HepG2 (cell line): ENCODE results near the gene KLHDC4. TPM values are rescaled to one million over a fixed set of nuclear protein-coding genes. Genes with fewer than 3 reads are reported as not detected.
A peak's percentile ranks its signal among the peaks of the same experiment; 100 is the strongest.

ENCODE experiments used
- ATAC-seq: fragments of 200-7000 bp; cut with Tn5 transposase; 3 replicates; pipeline ENCODE4 v1.9.1; 2020; ENCODE audit warnings: mild to moderate bottlenecking, moderate library complexity
- BruUV-seq: library from RNA; stranded (reverse); fragments of 400-500 nt; replicated peaks from 2 replicates; lab custom pipeline; 2021; lab: Mats Ljungman, UMichigan
- CTCF ChIA-PET: fragments of 300-600 bp; formaldehyde crosslinking; extraction: SDS; loops from one replicate; lab custom pipeline; 2021; ENCODE audit warnings: low total read pairs, inconsistent platforms, low intra/inter-chr PET ratio; lab: Yijun Ruan, JAX
- POLR2A ChIA-PET: fragments of 350-600 bp; sonication (Branson Sonifier 250); formaldehyde crosslinking; loops from one replicate; lab custom pipeline; 2020; ENCODE audit warnings: antibody characterized with exemption, inconsistent platforms; lab: Yijun Ruan, JAX
- DNase-seq: peaks from one replicate; pipeline ENCODE4 v3.0.0-alpha.2; 2015; ENCODE audit warnings: low spot score
- FAIRE-seq: peaks from 3 replicates; lab custom pipeline; 2011; peaks lifted over from hg19 to GRCh38; lab: Jason Lieb, UNC
- H2AFZ ChIP-seq: one replicate; pipeline ENCODE4 v1.6.1; 2011; ENCODE audit warnings: low read length, inconsistent platforms
- H3K27ac ChIP-seq: fragments of 300-600 bp; 3 replicates; pipeline ENCODE4 v1.8.0; 2011; ENCODE audit warnings: mixed run types, mild to moderate bottlenecking, mixed read lengths, low read length, inconsistent platforms; ENCODE audit not compliant: insufficient read depth; ENCODE audit errors: extremely low read length
- H3K27me3 ChIP-seq, 2 experiments: fragments of 200-600 bp in 1 of 2; 2 replicates in 1 of 2; 3 replicates in 1 of 2; pipeline versions ENCODE4 v1.6.0 to v1.8.0; 2011; ENCODE audit warnings: low read length in 2 of 2, mild to moderate bottlenecking in 2 of 2, moderate library complexity in 2 of 2, inconsistent platforms in 1 of 2; ENCODE audit not compliant: insufficient read depth in 2 of 2, control insufficient read depth in 1 of 2
- H3K36me3 ChIP-seq, 2 experiments: fragments of 200-600 bp in 1 of 2; replicated peaks in 1 of 2; 2 replicates in 1 of 2; 3 replicates in 1 of 2; pipeline versions ENCODE4 v1.5.1 to v1.8.0; 2011; ENCODE audit warnings: low read length in 2 of 2, inconsistent platforms in 1 of 2; ENCODE audit not compliant: insufficient read depth in 2 of 2, control insufficient read depth in 1 of 2
- H3K4me1 ChIP-seq: 2 replicates; pipeline ENCODE4 v1.5.1; 2012; ENCODE audit warnings: low read length, inconsistent platforms; ENCODE audit not compliant: insufficient read depth
- H3K4me2 ChIP-seq: 2 replicates; pipeline ENCODE4 v1.6.0; 2011; ENCODE audit warnings: low read depth, low read length, inconsistent platforms
- H3K4me3 ChIP-seq, 3 experiments: fragments of 200-600 bp in 1 of 3; sonication (generic), shearing (Covaris generic) in 1 of 3; replicated peaks in 1 of 3; 2 replicates each; pipeline ENCODE4 v1.5.1; 2011 to 2016; ENCODE audit warnings: low read length in 3 of 3, inconsistent platforms in 2 of 3, low read depth in 2 of 3, mild to moderate bottlenecking in 2 of 3, control low read depth in 1 of 3, mixed read lengths in 1 of 3; ENCODE audit not compliant: insufficient read depth in 1 of 3
- H3K79me2 ChIP-seq: one replicate; pipeline ENCODE4 v1.6.1; 2011; ENCODE audit warnings: low read length, inconsistent platforms; ENCODE audit not compliant: insufficient read depth
- H3K9ac ChIP-seq: 2 replicates; pipeline ENCODE4 v1.6.0; 2011; ENCODE audit warnings: mild to moderate bottlenecking, low read depth, low read length, inconsistent platforms; ENCODE audit not compliant: insufficient read depth
- H3K9me3 ChIP-seq: 2 replicates; pipeline ENCODE4 v1.5.1; 2012; ENCODE audit warnings: mild to moderate bottlenecking, low read length
- H4K20me1 ChIP-seq: 2 replicates; pipeline ENCODE4 v1.6.0; 2011; ENCODE audit warnings: inconsistent platforms, mild to moderate bottlenecking, low read length, moderate library complexity; ENCODE audit not compliant: insufficient read depth
- FOXO1 ChIP-seq: sonication (generic); formaldehyde crosslinking; IDR thresholded peaks from 2 replicates; pipeline ENCODE4 v1.4.0; 2020; ENCODE audit warnings: missing genetic modification reagents
- GLI4 ChIP-seq: sonication (generic); formaldehyde crosslinking; IDR thresholded peaks from 2 replicates; pipeline ENCODE4 v1.5.1; 2020; ENCODE audit warnings: missing genetic modification reagents, mild to moderate bottlenecking, moderate library complexity, borderline replicate concordance
- KAT7 ChIP-seq: IDR thresholded peaks from 2 replicates; pipeline ENCODE4 v1.6.1; 2018; ENCODE audit warnings: borderline replicate concordance, missing compliant biosample characterization
- KDM3A ChIP-seq: IDR thresholded peaks from 2 replicates; pipeline ENCODE4 v1.6.1; 2018; ENCODE audit warnings: low read depth, missing compliant biosample characterization
- MBNL3 ChIP-seq: fragments of 250-450 bp; sonication (Bioruptor Pico); conservative IDR thresholded peaks from 2 replicates; pipeline ENCODE4 v1.8.0; 2022; ENCODE audit warnings: mild to moderate bottlenecking, inconsistent platforms
- NRL ChIP-seq: sonication (generic); formaldehyde crosslinking; IDR thresholded peaks from 2 replicates; pipeline ENCODE4 v1.5.0; 2020; ENCODE audit warnings: missing genetic modification reagents, mild to moderate bottlenecking, moderate library complexity, borderline replicate concordance
- PITX1 ChIP-seq: sonication (generic); formaldehyde crosslinking; IDR thresholded peaks from 2 replicates; pipeline ENCODE4 v1.5.1; 2020; ENCODE audit warnings: mild to moderate bottlenecking, missing genetic modification reagents
- SALL1 ChIP-seq: sonication (generic); formaldehyde crosslinking; IDR thresholded peaks from 2 replicates; pipeline ENCODE4 v1.8.0; 2022; ENCODE audit warnings: mild to moderate bottlenecking, missing genetic modification reagents
- SNAI1 ChIP-seq: sonication (generic); formaldehyde crosslinking; IDR thresholded peaks from 2 replicates; pipeline ENCODE4 v1.5.0; 2020; ENCODE audit warnings: mild to moderate bottlenecking, missing genetic modification reagents, borderline replicate concordance
- SP4 ChIP-seq: sonication (generic); formaldehyde crosslinking; IDR thresholded peaks from 2 replicates; pipeline ENCODE4 v1.8.1; 2023; ENCODE audit warnings: mild to moderate bottlenecking, missing genetic modification reagents
- TOE1 ChIP-seq: sonication (generic); formaldehyde crosslinking; IDR thresholded peaks from 2 replicates; pipeline ENCODE4 v1.4.0; 2020; ENCODE audit warnings: mild to moderate bottlenecking, missing genetic modification reagents
- ZNF10 ChIP-seq: sonication (generic); formaldehyde crosslinking; IDR thresholded peaks from 2 replicates; pipeline ENCODE4 v1.4.0; 2020; ENCODE audit warnings: mild to moderate bottlenecking, low read depth, missing genetic modification reagents, borderline replicate concordance
- ZNF207 ChIP-seq: fragments of 450-650 bp; IDR thresholded peaks from 2 replicates; pipeline ENCODE4 v1.6.1; 2016; ENCODE audit warnings: antibody characterized with exemption, borderline replicate concordance
- ZNF225 ChIP-seq: sonication (generic); formaldehyde crosslinking; IDR thresholded peaks from 2 replicates; pipeline ENCODE4 v1.4.0; 2020; ENCODE audit warnings: mild to moderate bottlenecking, missing genetic modification reagents
- ZNF251 ChIP-seq: sonication (generic); formaldehyde crosslinking; IDR thresholded peaks from 2 replicates; pipeline ENCODE4 v1.9.0; 2021; ENCODE audit warnings: mild to moderate bottlenecking, missing genetic modification reagents
- ZNF501 ChIP-seq: sonication (generic); formaldehyde crosslinking; IDR thresholded peaks from 2 replicates; pipeline ENCODE4 v1.5.1; 2020; ENCODE audit warnings: mild to moderate bottlenecking, moderate library complexity, missing genetic modification reagents
- ZNF546 ChIP-seq: sonication (generic); formaldehyde crosslinking; conservative IDR thresholded peaks from 2 replicates; pipeline ENCODE4 v1.8.1; 2023; ENCODE audit warnings: mild to moderate bottlenecking, missing genetic modification reagents
- WGBS: methylation state at CpG from one replicate; pipeline ENCODE4 v1.1.6; 2017; ENCODE audit warnings: low lambda C conversion rate; 5-methylcytosine and 5-hydroxymethylcytosine counted together
- in situ Hi-C: cut with HindIII; loops from 2 replicates; pipeline ENCODE4 v1.10.0; 2017; ENCODE audit warnings: low pct_unique_long_range_greater_than_20kb; ENCODE audit not compliant: extremely low pct_ligation_motif_present
- intact Hi-C: fragments of 100-400 bp; cut with micrococcal nuclease; formaldehyde crosslinking; loops from one replicate; pipeline ENCODE4 v1.10.0; 2022; ENCODE audit not compliant: unreplicated experiment
- polyA plus RNA-seq, 8 experiments: library from polyadenylated mRNA; depleted of rRNA in 3 of 8; stranded (reverse) in 7 of 8; unstranded in 1 of 8; fragments of >200 nt; fragmentation: Illumina TruSeq in 4 of 8; extraction: Trizol in 4 of 8; gene quantifications; 2 replicates each; pipeline versions ENCODE4 v1.2.1 to v1.2.3, GENCODE V29; 2011 to 2016; ENCODE audit warnings: low read depth in 4 of 8, missing spikeins in 1 of 8, mixed read lengths in 1 of 8; ENCODE audit not compliant: insufficient read depth in 1 of 8
- total RNA-seq, 5 experiments: library from RNA; depleted of rRNA; stranded (reverse); fragments of >200 nt; fragmentation: Illumina TruSeq; extraction: Trizol; gene quantifications; 2 replicates each; pipeline ENCODE4 v1.2.3, GENCODE V29; 2016; ENCODE audit warnings: low read depth in 1 of 5
- TF ChIP-seq, protein P1 (sequence below): IDR thresholded peaks from 2 replicates; pipeline ENCODE4 v1.6.1; 2016; ENCODE audit warnings: missing compliant biosample characterization, missing genetic modification reagents, borderline replicate concordance
- TF ChIP-seq, protein P2 (sequence below): sonication (generic); formaldehyde crosslinking; IDR thresholded peaks from 2 replicates; pipeline ENCODE4 v1.9.0; 2022; ENCODE audit warnings: missing genetic modification reagents, mild to moderate bottlenecking, borderline replicate concordance
- TF ChIP-seq, protein P3 (sequence below): sonication (generic); formaldehyde crosslinking; IDR thresholded peaks from 2 replicates; pipeline ENCODE4 v1.8.0; 2022; ENCODE audit warnings: missing genetic modification reagents, mild to moderate bottlenecking, borderline replicate concordance

KLHDC4 gene
- total and polyA plus RNA-seq, 2 of the 13 experiments (the other 11 are each of a cell fraction or from before 2014, with no cell fraction given): 18.7 to 31.8 TPM

- in situ Hi-C loops: no loop called here
- H3K9me3 ChIP-seq: no peaks in the 10 kb centered on the region
- H3K4me3 ChIP-seq: peak overlapping the region in 1 of 3 experiments; percentile 13; a peak in 1 of 6 replicates
- no peaks in the 10 kb centered on the region for H3K36me3 ChIP-seq
- peak overlapping the region; percentile 56 for H2AFZ ChIP-seq
- DNase-seq: no peak
- no peaks in the 10 kb centered on the region for H3K79me2 ChIP-seq
- H3K9ac ChIP-seq: peak overlapping the region; percentile 10; the same call in 1 of the 2 replicates
- no peaks in the 10 kb centered on the region for H4K20me1 ChIP-seq
- H3K27me3 ChIP-seq: peaks cover 0 to 20% of the 10 kb centered on the region in 2 experiments; a peak in 4 of 5 replicates
- H3K4me1 ChIP-seq: peaks cover 41% of the 10 kb centered on the region
- peak overlapping the region; percentile 51 for H3K4me2 ChIP-seq
- ATAC-seq: peak; percentile 56
- no peak overlapping the region for H3K27ac ChIP-seq
- WGBS: 39% methylated on average over 11 of the region's 16 CpGs
- intact Hi-C loops: no loop called here
- no TSS peak for BruUV-seq
- ChIA-PET CTCF (interaction anchor here (1.2 kb wide), 1 partner anchor 20 kb away, joined by 3 read pairs; no protein-coding TSS in a partner anchor), POLR2A (interaction anchor here (0.7 to 10.2 kb wide), 6 partner anchors 10 to 69 kb away, joined by 3 to 228 read pairs (median 4); partner anchors contain the start of gene KLHDC4)
- no peak for FAIRE-seq
- TF ChIP-seq PITX1 (CRISPR knock-in tag) (no peak), NRL (CRISPR knock-in tag) (no peak), ZNF225 (CRISPR knock-in tag) (no peak), KAT7 (no peak), ZNF501 (no peak), MBNL3 (CRISPR knock-in tag) (no peak), TOE1 (no peak), ZNF546 (CRISPR knock-in tag) (0 out of 2 replicates have a peak, but pooled peaks have one; percentile 26), SNAI1 (CRISPR knock-in tag) (no peak), SALL1 (no peak), SP4 (CRISPR knock-in tag) (no peak), KDM3A (CRISPR knock-in tag) (no peak), ZNF207 (no peak), GLI4 (CRISPR knock-in tag) (no peak), FOXO1 (CRISPR knock-in tag) (no peak), ZNF251 (CRISPR knock-in tag) (no peak), ZNF10 (CRISPR knock-in tag) (no peak)
- TF ChIP-seq, protein P1, sequence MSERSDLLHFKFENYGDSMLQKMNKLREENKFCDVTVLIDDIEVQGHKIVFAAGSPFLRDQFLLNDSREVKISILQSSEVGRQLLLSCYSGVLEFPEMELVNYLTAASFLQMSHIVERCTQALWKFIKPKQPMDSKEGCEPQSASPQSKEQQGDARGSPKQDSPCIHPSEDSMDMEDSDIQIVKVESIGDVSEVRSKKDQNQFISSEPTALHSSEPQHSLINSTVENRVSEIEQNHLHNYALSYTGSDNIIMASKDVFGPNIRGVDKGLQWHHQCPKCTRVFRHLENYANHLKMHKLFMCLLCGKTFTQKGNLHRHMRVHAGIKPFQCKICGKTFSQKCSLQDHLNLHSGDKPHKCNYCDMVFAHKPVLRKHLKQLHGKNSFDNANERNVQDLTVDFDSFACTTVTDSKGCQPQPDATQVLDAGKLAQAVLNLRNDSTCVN (CRISPR knock-in tag): no peak
- TF ChIP-seq, protein P2, sequence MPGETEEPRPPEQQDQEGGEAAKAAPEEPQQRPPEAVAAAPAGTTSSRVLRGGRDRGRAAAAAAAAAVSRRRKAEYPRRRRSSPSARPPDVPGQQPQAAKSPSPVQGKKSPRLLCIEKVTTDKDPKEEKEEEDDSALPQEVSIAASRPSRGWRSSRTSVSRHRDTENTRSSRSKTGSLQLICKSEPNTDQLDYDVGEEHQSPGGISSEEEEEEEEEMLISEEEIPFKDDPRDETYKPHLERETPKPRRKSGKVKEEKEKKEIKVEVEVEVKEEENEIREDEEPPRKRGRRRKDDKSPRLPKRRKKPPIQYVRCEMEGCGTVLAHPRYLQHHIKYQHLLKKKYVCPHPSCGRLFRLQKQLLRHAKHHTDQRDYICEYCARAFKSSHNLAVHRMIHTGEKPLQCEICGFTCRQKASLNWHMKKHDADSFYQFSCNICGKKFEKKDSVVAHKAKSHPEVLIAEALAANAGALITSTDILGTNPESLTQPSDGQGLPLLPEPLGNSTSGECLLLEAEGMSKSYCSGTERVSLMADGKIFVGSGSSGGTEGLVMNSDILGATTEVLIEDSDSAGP: 0 out of 2 replicates have a peak, but pooled peaks have one; percentile 17
- TF ChIP-seq, protein P3, sequence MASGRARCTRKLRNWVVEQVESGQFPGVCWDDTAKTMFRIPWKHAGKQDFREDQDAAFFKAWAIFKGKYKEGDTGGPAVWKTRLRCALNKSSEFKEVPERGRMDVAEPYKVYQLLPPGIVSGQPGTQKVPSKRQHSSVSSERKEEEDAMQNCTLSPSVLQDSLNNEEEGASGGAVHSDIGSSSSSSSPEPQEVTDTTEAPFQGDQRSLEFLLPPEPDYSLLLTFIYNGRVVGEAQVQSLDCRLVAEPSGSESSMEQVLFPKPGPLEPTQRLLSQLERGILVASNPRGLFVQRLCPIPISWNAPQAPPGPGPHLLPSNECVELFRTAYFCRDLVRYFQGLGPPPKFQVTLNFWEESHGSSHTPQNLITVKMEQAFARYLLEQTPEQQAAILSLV (CRISPR knock-in tag): no peak
Measured at GRCh38 chr16:87801679-87802259, 36.0 kb upstream of the KLHDC4 start.
